GM21619 (cell line): ENCODE data around the gene GPS1.

ENCODE experiments used
- ATAC-seq: cut with Tn5 transposase; IDR thresholded peaks from one replicate; pipeline ENCODE4 v1.9.1; 2021; ENCODE audit not compliant: unreplicated experiment

GPS1 gene

GRCh38 chr17:82076018-82076784, 24.5 kb downstream of the GPS1 start:
- ATAC-seq = no peak

GRCh38 chr17:82076785-82077591, 25.3 kb downstream of the GPS1 start:
- no peak for ATAC-seq

- ATAC-seq = no peak
Measured at GRCh38 chr17:82077617-82078358, 26.1 kb downstream of the GPS1 start.

DNA sequence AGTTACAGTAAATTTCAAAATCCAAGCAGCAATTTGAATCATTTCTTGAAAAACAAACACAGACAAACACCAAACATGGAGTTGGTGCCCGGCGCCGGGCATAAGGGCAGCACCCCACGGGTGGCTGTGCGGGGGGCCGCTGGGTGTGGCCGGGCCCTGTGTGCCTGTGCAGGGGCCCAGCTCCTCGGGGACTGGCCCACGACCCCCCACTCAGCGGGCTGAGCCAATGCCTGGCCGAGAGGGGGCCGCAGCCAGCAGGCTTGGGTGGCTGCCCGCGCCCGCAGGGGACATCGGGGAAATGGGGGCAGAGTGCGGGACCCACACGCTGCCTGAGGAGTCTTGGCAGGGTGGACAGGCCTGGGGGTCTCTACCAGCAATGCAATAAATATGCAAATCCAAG, 26.7 kb downstream of the GPS1 start:
- no peak for ATAC-seq

DNA sequence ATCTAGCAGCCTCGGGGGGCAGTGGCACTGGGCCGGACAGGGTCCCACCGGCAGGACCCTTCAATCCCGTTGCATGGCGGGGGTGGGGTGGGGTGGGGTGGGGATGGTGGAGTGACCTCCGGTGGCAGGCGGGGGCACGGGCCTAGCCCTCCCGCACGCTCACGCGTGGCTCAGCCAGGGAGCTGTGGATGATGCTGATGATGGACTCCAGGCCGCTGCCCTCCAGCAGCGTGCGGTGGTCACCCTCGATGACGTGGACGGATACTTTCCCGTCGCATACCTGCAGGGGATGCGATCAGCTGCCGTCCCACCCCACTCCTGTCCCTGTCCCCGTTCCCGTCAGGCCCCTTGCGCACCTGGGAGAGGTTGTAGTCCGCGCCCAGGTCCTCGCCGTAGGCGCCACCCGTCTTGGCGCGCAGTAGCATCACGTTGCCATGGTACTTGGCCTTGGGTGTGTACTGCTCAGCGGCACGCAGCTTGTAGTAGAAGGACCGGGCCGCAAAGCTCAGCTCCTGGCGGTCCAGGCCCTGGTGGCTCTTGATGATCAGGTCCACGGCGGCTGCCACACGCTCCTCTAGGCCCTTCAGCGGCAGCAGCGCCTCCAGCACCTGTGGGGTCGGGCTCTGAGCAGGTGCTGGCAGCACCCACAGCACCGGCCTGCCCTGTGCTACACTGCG, 27.4 kb downstream of the GPS1 start:
- ATAC-seq = no peak

DNA sequence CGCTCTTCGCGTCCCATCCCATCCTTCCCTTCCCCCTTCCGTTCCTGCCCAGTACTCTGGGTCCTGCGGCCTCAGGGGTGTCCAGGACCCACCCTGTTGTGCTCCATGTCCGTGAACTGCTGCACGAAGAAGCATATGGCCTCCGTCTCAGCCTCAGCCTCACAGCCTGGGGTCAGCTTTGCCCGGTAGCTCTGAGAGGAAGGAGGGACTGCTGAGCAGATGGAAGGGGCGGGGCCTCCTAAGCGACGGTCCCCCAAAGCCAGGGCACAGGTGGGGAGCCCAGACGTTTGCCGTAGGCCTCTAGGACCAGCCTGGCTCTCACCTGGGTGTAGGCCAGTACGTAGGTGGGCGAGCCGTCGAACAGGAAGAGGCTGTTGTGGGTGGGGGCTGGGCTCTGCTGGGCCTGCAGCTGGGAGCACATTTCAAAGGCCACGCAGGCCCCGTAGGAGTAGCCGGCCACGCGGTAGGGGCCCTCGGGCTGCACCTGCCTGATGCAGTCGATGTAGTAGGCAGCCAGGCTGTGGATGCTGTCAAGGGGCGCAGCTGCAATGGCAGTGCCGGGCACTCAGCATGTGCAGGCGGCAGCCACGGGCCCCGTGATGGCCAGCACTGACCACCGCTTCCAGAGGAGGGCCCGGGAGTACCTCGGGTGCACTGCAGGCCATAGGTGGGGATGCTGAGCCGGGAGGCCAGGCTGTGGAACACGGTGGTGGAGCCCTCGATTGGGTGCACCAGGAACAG, 28.5 kb downstream of the GPS1 start:
- no peak for ATAC-seq

GRCh38 chr17:82080789-82081464, 29.2 kb downstream of the GPS1 start:
- ATAC-seq = no peak

DNA sequence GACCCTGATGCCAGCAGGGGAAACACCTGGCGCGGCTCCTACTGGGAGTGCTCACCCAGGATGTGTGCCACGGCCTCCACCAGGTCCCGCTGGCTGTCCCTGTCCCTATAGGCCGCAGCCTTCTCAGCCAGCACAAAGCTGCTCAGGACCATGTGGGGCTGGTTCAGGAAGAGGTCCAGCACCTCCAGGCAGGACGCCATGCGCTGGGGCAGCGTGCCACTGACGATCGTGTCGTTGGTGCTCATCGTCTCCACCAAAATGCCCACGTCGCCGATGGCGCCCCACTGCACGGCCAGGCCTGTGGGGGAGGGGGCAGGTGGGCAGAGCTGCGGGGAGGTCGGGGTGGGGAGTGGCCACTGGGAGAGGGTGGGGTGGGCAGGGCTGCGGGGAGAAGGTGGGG, 29.8 kb downstream of the GPS1 start:
- no peak for ATAC-seq

GRCh38 chr17:82081966-82082365, 30.3 kb downstream of the GPS1 start:
- no peak for ATAC-seq

DNA sequence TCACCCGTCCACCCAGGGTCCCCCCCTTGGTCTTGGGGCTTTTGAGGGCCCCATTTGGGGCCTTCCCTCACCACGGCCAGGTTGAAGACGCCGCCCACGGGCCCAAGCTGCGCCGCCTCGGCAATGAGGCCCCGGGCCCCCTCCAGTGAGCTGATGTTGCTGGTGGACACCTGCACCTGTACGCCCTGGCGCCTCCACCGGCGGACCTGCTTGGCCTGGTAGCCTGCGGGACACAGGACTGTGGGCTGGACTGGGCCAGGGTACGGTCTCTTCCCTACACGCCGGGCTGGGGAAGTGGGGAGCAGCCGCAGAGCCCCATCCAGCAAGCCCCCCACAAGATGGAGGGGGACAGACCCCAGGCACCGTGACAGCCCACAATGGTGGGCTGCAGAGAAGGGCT, 30.8 kb downstream of the GPS1 start:
- no peak for ATAC-seq

GRCh38 chr17:82083009-82083408, 31.3 kb downstream of the GPS1 start:
- no peak for ATAC-seq

DNA sequence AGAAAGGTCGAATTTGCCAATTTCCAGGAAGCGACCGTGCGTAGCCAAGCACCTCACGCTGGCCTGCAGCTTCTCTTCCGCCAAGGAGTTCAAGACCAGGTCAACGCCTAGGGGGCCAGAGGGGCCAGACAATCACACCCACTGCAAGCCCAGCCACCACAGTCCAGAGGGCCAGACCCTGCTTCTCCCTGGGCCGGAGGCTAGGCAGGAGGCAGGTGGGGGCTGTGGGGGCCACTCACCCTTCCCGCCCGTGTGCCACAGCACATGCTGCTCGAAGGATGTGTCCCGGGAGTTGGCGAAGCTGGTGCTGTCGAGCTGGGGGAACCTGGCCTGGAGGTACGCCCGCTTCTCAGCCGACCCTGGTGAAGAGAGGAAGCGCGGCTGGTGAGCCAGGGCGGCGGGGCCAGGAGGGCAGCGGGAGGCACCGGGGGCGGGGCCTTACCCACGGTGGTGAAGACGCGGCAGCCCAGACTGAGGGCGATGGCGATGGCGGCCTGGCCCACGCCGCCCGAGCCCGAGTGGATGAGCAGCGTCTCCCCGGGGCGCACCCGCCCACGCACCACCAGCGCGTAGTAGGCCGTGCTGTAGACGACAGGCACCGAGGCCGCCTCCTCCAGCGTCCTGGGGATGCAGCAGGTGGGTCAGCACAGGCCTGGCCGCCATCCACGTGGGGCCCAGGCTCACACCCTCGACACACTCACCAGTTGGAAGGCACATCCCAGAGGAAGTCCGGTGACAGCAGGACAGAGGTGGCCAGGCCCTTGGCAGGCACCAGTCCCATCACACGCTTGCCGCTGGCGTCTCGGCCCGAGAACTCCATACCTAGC, 32.0 kb downstream of the GPS1 start:
- ATAC-seq = no peak

- ATAC-seq = no peak
Measured at GRCh38 chr17:82084373-82085030, 32.8 kb downstream of the GPS1 start.

GRCh38 chr17:82085031-82085861, 33.5 kb downstream of the GPS1 start:
- no peak for ATAC-seq

GRCh38 chr17:82085931-82086764, 34.5 kb downstream of the GPS1 start:
- ATAC-seq = no peak
